HG03521 (cell line): Measurements from ENCODE around the gene DIDO1.
"Not testable (repeated sequence)": the region's sequence is repeated elsewhere in the genome, so short reads cannot be mapped to it uniquely, and the experiment has no call there.

ENCODE experiments used
- ATAC-seq: cut with Tn5 transposase; IDR thresholded peaks from one replicate; pipeline ENCODE4 v1.9.1; 2021; ENCODE audit warnings: mild to moderate bottlenecking, moderate library complexity; ENCODE audit not compliant: unreplicated experiment

The DIDO1 gene

GRCh38 chr20:62933966-62934365 is 7.7 kb upstream of the DIDO1 start:
- ATAC-seq = no peak

GRCh38 chr20:62931464-62931863 is 5.2 kb upstream of the DIDO1 start:
- ATAC-seq = no peak

- ATAC-seq = no peak
These were observed 2.8 kb upstream of the DIDO1 start for GRCh38 chr20:62929051-62929538.

GRCh38 chr20:62928246-62928939 is 2.1 kb upstream of the DIDO1 start:
- ATAC-seq = no peak

- no peak for ATAC-seq
These were observed 912 bp upstream of the DIDO1 start for GRCh38 chr20:62927128-62927705.

- ATAC-seq = peak; percentile 21
These were observed 681 bp downstream of the DIDO1 start for GRCh38 chr20:62925420-62926228.

GRCh38 chr20:62925076-62925419 is 1.3 kb downstream of the DIDO1 start:
- ATAC-seq = no peak

GRCh38 chr20:62924442-62925075 is 1.7 kb downstream of the DIDO1 start:
- ATAC-seq = no peak

- ATAC-seq = no peak
These were observed 2.5 kb downstream of the DIDO1 start for GRCh38 chr20:62923669-62924441.

- ATAC-seq = not testable (repeated sequence)
These were observed 3.1 kb downstream of the DIDO1 start for GRCh38 chr20:62923059-62923668.

GRCh38 chr20:62922451-62922921 is 3.8 kb downstream of the DIDO1 start:
- ATAC-seq = no peak

GRCh38 chr20:62921119-62921687 is 5.1 kb downstream of the DIDO1 start:
- no peak for ATAC-seq

GRCh38 chr20:62920039-62920645 is 6.2 kb downstream of the DIDO1 start:
- ATAC-seq = no peak

GRCh38 chr20:62918831-62919230 is 7.5 kb downstream of the DIDO1 start:
- no peak for ATAC-seq

- ATAC-seq = no peak
These were observed 8.2 kb downstream of the DIDO1 start for GRCh38 chr20:62918147-62918546.

GRCh38 chr20:62917720-62918119 is 8.6 kb downstream of the DIDO1 start:
- no peak for ATAC-seq

GRCh38 chr20:62916703-62917476 is 9.4 kb downstream of the DIDO1 start:
- ATAC-seq = no peak

GRCh38 chr20:62914970-62915457 is 11.3 kb downstream of the DIDO1 start:
- ATAC-seq = no peak
